Muscle layer of duodenum (tissue), 2 donors: ENCODE measurements around the gene GRIK2.

Source experiments
- H3K27ac ChIP-seq: one replicate; pipeline ENCODE4 v1.7.0; 2013; ENCODE audit warnings: mild to moderate bottlenecking, low read length
- H3K27me3 ChIP-seq: one replicate; pipeline ENCODE4 v1.7.0; 2013; ENCODE audit warnings: low read depth, mild to moderate bottlenecking, control low read depth, low read length
- H3K36me3 ChIP-seq, 2 donors: one replicate each; pipeline ENCODE4 v1.7.0; 2013; ENCODE audit warnings: low read length in 2 of 2, control low read depth in 1 of 2, mild to moderate bottlenecking in 1 of 2; ENCODE audit not compliant: insufficient read depth in 2 of 2, control insufficient read depth in 1 of 2
- H3K4me1 ChIP-seq, 2 donors: one replicate each; pipeline ENCODE4 v1.7.0; 2013; ENCODE audit warnings: low read length in 2 of 2, mild to moderate bottlenecking in 2 of 2, control low read depth in 1 of 2, moderate library complexity in 1 of 2; ENCODE audit not compliant: insufficient read depth in 2 of 2, control insufficient read depth in 1 of 2
- H3K4me3 ChIP-seq, 2 donors: one replicate each; pipeline ENCODE4 v1.7.0; 2013; ENCODE audit warnings: low read length in 2 of 2, low read depth in 1 of 2, mild to moderate bottlenecking in 1 of 2
- H3K9me3 ChIP-seq, 2 donors: one replicate each; pipeline ENCODE4 v1.7.0; 2013; ENCODE audit warnings: low read length in 2 of 2, control low read depth in 1 of 2, mild to moderate bottlenecking in 1 of 2; ENCODE audit not compliant: control insufficient read depth in 1 of 2
- donor health status: healthy.

Gene GRIK2

GRCh38 chr6:102115911-102116310 lies 722.4 kb downstream of the GRIK2 start:
- H3K27me3 ChIP-seq: no peaks in the 10 kb centered on the region
- no peaks in the 10 kb centered on the region for H3K36me3 ChIP-seq
- H3K27ac ChIP-seq: no peak overlapping the region
- no peak overlapping the region for H3K4me3 ChIP-seq
- peaks cover 0 to 9% of the 10 kb centered on the region in 2 donors for H3K9me3 ChIP-seq
- no peaks in the 10 kb centered on the region for H3K4me1 ChIP-seq

- no peaks in the 10 kb centered on the region for H3K4me1 ChIP-seq
- no peak overlapping the region for H3K27ac ChIP-seq
- peaks cover 0 to 9% of the 10 kb centered on the region in 2 donors for H3K9me3 ChIP-seq
- no peak overlapping the region for H3K4me3 ChIP-seq
- no peaks in the 10 kb centered on the region for H3K27me3 ChIP-seq
- no peaks in the 10 kb centered on the region for H3K36me3 ChIP-seq
Observed at GRCh38 chr6:102118034-102118433, 724.5 kb downstream of the GRIK2 start.
